HG02678 (cell line): ENCODE results near the gene NFATC1.
A peak's percentile ranks its signal among the peaks of the same experiment; 100 is the strongest.

Source experiments
- ATAC-seq: cut with Tn5 transposase; IDR thresholded peaks from one replicate; pipeline ENCODE4 v1.9.1; 2021; ENCODE audit warnings: mild to moderate bottlenecking, moderate library complexity; ENCODE audit not compliant: unreplicated experiment

The NFATC1 gene

GRCh38 chr18:79516441-79516931, 120.8 kb downstream of the NFATC1 start:
- ATAC-seq, result no peak

- ATAC-seq, result no peak
Measured at GRCh38 chr18:79517341-79517740, 121.6 kb downstream of the NFATC1 start.

GRCh38 chr18:79518028-79518682, 122.4 kb downstream of the NFATC1 start:
- no peak for ATAC-seq

- no peak for ATAC-seq
Measured at GRCh38 chr18:79518683-79519128, 123.0 kb downstream of the NFATC1 start.

- ATAC-seq, result no peak
Measured at GRCh38 chr18:79519751-79520477, 124.2 kb downstream of the NFATC1 start.

GRCh38 chr18:79520478-79521390, 125.0 kb downstream of the NFATC1 start:
- no peak for ATAC-seq

- no peak for ATAC-seq
Measured at GRCh38 chr18:79521416-79522205, 125.9 kb downstream of the NFATC1 start.

GRCh38 chr18:79522451-79523205, 126.9 kb downstream of the NFATC1 start:
- ATAC-seq, result peak; percentile 15

- ATAC-seq, result peak; percentile 42
Measured at GRCh38 chr18:79523206-79523735, 127.5 kb downstream of the NFATC1 start.

- peak; percentile 62 for ATAC-seq
Measured at GRCh38 chr18:79523736-79524180, 128.0 kb downstream of the NFATC1 start.

GRCh38 chr18:79524181-79525078, 128.7 kb downstream of the NFATC1 start:
- ATAC-seq, result peak; percentile 25

- ATAC-seq, result no peak
Measured at GRCh38 chr18:79525556-79526467, 130.1 kb downstream of the NFATC1 start.

- ATAC-seq, result no peak
Measured at GRCh38 chr18:79526468-79527460, 131.0 kb downstream of the NFATC1 start.

- no peak for ATAC-seq
Measured at GRCh38 chr18:79527656-79528315, 132.1 kb downstream of the NFATC1 start.

- ATAC-seq, result no peak
Measured at GRCh38 chr18:79528316-79528695, 132.6 kb downstream of the NFATC1 start.

- ATAC-seq, result peak; percentile 36
Measured at GRCh38 chr18:79528846-79529245, 133.1 kb downstream of the NFATC1 start.
